OCI-LY3 (cell line): Measurements from ENCODE around the gene LMNTD2.
A peak's percentile ranks its signal among the peaks of the same experiment; 100 is the strongest.

ENCODE experiments used
- EZH2phosphoT487 ChIP-seq: fragments of 200-600 bp; shearing (Covaris generic); IDR thresholded peaks from 2 replicates; pipeline ENCODE4 v1.6.1; 2018; ENCODE audit warnings: antibody characterized with exemption, mixed run types, low read depth
- TF ChIP-seq, protein P1 (sequence below): fragments of 200-600, 300-600 bp; sonication (generic); IDR thresholded peaks from 2 replicates; pipeline ENCODE4 v1.5.1; 2014; ENCODE audit warnings: antibody characterized with exemption, low read length, low read depth

DNA sequence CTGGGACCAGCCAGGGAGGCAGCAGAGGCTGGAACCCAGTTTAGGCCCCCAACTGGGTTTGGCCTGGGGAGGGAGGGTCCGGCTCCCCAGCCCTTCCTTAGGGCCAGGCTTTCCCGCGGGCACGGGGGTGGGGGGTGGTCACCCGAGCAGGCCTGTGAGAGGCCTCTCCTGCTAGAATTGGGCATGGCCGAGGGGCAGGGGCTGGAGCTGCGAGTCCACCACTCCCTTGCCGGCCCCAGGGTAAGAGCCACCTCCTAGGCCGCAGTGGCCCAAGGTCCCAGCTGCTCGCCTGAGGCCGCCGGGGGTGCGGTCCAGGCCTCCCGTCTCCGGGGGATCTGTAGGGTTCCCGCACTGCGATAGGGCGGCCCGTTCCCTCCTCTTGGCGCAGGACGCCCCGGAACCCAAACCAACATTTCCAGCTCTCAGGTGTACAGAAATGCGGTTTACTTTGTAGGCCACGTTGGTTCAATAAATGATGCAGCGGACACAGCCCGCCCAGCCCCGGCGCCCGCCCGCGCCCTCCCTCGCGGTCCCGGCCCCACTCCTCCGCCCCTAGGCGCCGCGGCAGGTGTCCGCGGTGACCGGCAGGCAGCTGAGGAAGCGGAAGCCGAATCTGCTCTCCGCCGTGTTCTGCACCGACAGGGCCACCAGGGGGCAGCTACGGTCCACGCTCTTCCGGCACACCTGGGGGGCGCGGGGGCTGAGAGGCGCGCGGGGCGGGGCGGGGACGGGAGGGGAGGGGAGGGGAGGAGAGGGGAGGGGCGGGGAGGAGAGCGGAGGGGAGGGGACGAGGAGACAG, 5.9 kb downstream of the LMNTD2 start:
- TF ChIP-seq, protein P1, sequence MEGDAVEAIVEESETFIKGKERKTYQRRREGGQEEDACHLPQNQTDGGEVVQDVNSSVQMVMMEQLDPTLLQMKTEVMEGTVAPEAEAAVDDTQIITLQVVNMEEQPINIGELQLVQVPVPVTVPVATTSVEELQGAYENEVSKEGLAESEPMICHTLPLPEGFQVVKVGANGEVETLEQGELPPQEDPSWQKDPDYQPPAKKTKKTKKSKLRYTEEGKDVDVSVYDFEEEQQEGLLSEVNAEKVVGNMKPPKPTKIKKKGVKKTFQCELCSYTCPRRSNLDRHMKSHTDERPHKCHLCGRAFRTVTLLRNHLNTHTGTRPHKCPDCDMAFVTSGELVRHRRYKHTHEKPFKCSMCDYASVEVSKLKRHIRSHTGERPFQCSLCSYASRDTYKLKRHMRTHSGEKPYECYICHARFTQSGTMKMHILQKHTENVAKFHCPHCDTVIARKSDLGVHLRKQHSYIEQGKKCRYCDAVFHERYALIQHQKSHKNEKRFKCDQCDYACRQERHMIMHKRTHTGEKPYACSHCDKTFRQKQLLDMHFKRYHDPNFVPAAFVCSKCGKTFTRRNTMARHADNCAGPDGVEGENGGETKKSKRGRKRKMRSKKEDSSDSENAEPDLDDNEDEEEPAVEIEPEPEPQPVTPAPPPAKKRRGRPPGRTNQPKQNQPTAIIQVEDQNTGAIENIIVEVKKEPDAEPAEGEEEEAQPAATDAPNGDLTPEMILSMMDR, result peak; percentile 46
- no peak for TF ChIP-seq EZH2phosphoT487
